Stimulated activated naive CD4-positive, alpha-beta T cell (primary cell): ENCODE data around the gene KRTAP5-2.
"Not testable (repeated sequence)": the region's sequence is repeated elsewhere in the genome, so short reads cannot be mapped to it uniquely, and the experiment has no call there.

Experiments used
- DNase-seq, 6 experiments: peaks; one replicate each; lab custom pipeline; 2025; lab: John Stamatoyannopoulos, UW

KRTAP5-2 gene, protein sequence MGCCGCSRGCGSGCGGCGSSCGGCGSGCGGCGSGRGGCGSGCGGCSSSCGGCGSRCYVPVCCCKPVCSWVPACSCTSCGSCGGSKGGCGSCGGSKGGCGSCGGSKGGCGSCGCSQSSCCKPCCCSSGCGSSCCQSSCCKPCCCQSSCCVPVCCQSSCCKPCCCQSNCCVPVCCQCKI

DNA sequence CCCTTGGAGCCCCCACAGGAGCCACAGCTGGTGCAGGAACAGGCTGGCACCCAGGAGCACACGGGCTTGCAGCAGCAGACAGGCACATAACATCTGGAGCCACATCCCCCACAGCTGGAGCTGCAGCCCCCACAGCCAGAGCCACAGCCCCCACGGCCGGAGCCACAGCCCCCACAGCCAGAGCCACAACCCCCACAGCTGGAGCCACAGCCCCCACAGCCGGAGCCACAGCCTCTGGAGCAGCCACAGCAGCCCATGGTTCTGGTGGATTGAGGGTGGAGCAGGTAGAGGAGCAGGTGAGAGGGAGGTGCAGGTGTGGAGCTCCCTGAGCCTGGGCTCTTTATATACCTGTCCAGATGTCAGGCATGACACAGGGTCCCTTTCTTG is at the start of gene KRTAP5-2:
TSS of gene KRTAP5-2 (minus strand) at position 301 of the 387 bp plus-strand sequence. CDS start at position 257, 44 bp downstream.
- no peak for DNase-seq

DNA sequence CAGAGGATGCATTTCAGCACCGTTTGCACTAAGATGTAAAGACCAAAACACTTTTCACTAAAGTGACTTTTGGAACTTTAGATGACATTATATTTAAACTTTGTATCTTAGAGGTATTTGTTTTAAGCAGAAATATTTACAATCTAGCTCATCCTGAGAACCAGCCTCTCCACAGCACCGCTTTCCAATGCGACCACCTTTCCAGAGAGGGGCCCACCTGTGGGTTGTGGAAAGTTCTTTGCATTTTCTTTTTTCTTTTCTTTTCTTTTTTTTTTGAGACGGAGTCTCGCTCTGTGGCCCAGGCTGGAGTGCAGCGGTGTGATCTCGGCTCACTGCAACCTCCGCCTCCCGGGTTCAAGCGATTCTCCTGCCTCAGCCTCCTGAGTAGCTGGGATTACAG is 48.4 kb upstream of the KRTAP5-2 start:
- DNase-seq, result not testable (repeated sequence)

DNA sequence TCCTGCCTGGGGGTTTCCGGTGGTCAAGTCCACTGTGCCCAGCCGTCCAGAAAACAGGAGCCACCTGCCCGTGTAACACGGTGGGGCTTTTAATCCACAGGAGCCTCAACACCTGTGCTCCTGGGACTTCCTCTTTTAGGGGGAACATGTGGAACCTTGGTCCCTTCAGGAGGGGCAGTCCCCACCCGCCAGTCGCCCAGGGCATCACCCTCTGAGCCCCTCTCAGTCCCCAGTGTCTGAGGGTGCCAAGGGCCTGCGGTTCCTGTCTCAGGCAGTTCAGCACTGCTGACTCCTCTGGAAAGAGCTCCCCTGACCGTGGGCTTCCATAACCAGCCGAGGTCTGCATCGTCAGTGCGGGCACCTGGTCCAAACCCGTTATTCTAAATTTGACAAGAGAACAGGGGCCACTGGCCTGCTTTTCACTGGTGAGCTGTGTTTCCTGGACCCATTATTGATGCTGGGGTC is 47.3 kb upstream of the KRTAP5-2 start:
- DNase-seq, result no peak

DNA sequence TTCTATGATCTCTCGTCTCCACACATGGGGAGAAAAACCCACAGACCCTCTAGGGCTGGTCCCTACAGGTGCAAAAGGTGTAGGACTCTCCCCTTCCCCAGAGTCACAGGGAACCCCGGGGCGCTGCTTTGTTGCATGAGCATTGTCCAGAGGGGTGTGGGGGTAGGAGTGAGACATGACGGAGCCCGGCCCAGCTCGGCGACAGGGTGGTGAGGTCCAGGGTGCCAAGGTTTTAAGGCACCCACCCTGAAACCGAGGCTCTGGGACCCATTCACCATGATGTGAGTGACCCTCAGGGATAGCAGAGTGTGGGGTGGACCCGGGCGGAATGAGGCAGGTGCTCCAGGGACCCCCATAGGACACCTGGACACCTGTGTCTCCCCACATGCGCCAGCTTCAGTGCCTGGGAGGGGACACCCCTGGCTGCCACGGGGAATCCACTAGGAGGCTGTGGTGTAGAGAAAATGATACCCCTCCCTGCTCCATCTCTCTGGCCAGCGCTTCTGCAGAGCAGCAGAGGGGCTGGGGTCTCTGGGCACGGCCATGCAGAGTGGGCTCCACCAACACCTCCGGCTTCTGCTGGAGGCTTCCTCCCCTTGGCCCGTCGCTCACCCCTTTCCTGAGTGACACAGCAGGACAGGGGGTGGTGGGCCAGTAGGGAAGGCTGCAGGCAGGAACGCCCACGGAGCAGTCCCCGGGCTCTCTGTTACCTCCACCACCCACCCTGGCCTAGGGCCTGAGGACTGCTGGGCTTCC is 46.7 kb upstream of the KRTAP5-2 start:
- no peak for DNase-seq

DNA sequence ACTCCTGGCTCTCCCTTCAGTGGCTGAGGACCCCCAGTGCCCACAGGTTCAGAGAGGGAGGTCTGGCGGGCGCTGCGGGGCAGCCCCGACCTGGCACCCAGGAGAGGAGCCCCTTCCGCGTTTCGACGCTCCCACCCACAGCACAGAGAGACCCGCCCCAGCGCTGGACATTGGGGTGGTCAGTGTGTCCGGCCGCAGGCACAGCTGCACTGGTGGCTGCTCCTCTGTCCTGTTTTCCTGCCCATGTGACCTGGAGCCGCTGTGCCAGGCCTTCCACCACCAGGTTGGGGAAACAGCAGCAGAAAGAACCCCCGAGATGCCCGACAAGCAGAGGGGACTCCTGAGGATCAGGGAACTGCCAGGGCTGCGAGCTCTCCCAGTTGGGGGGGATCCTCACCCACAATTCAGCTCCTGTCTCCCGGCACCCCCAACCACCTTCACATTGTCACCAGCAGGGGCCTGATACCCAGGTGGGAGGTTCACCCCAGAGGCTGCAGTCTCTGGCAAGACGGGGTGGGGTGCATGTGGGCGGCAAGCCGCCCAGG is 45.1 kb upstream of the KRTAP5-2 start:
- DNase-seq, result no peak

DNA sequence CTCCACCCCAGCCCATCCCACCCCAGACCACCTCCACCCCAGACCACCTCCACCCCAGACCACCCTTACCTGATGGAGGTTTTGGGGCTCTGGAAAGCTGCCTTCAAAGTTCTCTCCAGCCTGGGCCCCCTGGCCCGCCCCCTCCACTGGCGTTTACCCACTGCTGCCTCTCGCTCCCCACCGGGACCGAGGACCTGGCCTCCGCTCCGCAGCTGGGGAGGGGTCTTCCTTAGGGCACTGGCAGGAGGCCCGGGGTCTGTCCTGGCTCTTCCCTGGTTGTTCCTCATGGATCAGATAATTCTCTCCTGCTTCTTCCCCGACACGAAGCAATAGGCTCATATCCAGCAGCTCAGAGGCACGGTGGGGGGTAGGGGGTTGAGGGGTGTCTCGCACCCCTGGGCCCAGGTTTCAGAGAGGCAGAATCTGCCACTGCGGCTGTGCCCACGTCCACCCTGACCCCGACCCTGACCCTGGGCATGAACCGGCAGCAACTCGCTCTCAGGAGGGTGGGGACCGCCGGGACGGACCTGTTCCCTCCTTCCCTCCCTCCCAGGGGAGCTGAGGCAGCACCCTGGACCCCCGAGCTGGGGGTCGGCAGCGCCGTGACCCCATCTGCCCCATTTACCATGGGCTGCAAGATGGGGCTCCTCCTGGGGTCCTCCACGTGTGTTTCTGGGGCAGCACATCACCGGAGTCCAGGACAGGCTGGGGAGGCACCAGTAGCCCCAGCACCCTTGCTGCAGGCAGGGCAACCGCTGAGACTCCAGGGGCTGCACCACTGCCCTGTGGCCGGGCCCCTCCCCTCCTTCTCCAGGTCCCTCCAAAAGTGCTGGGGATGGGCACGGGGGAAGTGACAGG is 44.4 kb upstream of the KRTAP5-2 start:
- DNase-seq, result no peak

DNA sequence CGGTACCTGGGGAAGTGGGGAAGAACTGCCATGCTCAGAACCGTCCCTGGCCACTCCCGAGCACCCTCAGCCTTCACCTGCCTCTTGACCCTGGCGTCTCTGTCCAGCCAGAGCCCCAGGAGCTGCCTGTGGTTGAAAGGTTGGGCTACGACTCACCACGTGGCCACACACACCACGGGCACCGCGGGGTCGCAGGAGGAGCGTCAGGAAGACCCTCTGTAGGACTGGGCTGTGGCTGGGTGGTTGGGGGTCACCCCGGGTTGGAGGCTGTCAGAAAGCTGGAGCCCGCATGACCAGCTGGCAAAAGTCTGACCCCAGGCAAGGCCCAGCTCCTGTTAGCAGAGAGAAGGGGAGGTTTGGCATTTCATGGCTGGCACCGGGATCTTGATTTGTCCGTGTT is 43.0 kb upstream of the KRTAP5-2 start:
- DNase-seq, result no peak

DNA sequence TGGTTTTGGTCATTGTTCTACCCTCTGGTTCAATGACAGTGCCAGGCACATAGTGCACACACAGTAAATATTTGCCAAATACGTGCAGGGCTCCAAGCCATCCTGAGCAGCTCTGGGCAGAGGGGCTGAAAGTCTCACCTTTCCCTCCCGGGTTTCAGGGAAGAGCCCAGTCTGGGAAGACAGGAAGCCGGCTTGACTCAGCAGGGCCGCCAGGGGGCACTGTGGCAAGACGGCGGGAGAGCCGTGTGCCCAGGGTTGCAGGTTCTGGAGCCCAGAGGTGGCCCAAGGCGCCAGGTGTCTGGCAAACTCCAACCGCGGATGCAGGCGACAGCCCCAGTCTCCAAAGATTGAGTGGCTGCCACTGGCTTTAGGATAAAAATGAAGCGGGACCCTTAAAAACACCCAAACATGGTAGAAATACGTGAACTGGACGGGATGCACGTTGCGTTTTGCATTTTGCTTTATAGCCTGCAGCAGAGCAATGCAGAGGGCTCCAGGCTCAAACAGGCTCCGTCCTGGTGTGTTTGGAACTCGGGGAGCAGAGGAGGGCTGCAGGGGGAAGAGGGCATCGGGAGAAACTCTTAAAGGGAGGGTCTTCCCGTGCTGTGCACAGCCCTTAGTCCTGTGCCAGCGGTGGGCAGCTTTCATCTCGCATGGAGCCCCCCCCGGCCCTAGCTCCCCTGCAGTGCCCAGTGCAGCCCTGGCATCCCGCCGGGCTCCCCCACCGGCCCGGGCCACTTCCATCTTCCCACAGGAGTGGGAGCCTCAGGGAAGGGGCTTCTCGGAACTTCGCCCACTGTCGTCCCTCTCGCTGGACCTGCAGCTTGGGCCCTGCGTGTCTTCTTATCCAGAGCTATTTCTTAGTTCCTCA is 42.2 kb upstream of the KRTAP5-2 start:
- DNase-seq, result peak in 4 of 6 experiments; percentile 5 to 19 (median 13)

DNA sequence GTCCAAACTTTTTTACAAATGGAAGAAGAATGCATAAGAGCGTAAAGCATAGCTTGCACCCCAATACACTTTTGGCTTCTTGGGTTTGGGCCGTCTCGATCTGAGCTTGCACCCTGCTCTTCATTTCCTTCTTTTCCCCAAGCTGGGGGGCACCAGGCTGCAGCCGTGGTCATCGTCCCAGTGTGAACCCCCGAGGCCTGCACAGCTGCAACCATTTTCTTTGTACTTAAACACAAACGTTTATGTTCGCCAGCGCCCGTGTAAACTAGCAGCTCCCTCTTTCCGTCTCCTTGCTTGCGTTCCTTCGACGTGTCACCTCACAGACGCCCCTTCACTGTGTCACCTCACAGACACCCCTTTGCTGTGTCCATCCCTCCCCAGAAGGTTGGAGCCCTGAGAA is 41.6 kb upstream of the KRTAP5-2 start:
- no peak for DNase-seq

DNA sequence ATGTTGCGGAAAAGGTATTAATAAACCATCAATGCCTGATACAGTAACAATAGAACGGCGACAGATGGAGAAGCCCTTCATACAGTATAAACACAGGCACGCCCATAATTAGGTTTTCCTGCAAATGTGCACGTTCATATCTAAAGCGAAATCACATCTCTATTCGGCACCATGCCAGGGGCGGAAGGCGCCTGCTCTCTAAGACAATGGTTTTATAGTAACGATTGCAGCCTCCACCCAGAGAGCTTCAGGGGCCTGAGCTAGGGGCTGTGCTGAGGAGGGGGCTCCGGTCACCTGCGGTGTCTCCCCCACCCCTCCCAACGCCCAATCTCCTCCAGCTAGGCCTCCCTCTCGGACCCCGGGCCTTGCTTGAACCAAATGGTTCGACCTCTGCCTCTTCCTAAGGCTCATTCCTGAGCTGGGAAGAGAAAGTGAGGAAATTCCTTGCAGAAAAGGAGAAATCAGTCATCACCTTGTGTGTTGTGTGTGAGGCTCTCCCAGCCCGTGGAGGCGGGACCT is 41.1 kb upstream of the KRTAP5-2 start:
- no peak for DNase-seq

DNA sequence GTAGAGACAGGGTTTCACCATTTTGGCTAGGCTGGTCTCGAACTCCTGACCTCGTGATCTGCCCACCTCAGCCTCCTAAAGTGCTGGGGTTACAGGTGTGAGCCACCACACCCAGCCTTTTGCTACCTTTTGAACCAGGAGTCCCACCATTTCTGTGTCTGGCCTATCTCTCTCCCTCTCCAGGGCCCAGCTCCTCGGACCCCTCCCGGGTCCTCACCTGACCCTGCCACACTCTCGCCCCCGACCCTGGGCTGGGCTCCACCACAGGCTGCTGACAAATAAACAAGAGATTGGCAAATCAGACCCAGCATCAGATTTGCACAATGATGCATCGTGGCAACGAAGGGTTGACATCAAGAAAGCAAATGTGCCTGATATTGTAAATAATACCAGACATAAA is 40.2 kb upstream of the KRTAP5-2 start:
- no peak for DNase-seq

DNA sequence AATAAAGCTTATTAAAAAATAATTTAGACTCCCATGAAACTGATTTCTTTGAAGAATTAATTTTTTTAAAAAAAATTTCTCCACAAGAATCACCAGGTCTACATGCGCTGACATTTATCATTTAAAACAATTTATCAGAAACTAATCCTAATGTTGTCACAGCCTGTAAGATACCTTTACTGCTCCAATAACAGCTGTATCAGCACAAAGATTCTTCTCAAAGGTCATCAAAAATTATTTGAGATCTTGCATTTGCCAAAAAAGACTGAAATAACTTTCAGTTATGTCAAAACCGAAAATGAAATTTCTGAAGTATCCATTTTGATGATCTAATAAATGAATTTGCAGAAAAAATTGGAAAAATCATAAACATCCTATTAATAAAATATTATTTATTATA is 39.5 kb upstream of the KRTAP5-2 start:
- DNase-seq, result no peak

DNA sequence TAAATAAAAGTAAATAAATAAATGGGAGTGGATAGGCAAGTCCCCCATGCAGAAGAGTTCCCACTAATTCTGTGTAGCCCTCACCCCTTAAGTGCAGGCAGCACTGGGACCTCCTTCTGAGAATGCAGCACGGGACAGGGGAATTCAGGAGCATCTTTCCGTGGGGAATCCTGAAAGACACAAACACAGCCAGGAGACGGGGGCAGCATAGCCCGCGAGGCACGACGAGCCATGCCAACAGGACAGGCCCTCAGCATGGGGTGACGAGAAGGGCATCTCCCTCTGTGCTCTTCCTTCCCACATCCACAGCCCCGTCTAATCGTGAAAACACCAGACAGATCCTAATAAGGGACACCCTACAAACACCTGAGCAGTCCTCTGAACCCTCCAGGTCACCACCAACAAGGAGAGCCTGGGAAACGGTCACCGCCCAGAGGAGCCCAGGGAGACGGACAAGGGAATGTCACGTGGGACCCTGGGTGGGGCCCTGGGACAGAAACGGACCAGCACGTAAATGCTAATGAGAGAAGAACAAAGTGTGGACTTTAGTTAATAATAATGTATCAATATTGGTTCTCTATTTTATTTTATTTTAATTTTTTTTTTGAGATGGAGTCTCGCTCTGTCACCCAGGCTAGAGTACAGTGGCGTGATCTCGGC is 38.3 kb upstream of the KRTAP5-2 start:
- no peak for DNase-seq

DNA sequence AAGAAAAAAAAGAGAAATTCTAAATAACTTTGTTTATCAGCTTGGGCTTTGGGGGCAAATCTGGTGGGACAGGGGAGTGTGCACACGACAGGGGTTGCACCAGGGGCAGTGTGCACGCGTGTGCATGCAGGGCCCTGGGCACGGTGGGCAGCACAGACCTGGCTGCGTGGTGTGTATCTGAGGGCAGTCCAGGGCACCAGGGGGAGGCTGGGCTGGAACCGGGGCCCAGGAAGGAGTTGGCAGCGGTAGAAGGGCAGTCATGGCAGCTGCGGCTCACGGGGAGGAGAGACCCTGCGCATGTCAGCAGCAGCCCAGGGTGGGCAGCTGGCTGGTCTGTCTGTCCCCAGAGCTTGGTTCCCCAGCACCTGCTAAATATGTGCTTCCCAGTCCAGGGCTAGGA is 35.8 kb upstream of the KRTAP5-2 start:
- no peak for DNase-seq

DNA sequence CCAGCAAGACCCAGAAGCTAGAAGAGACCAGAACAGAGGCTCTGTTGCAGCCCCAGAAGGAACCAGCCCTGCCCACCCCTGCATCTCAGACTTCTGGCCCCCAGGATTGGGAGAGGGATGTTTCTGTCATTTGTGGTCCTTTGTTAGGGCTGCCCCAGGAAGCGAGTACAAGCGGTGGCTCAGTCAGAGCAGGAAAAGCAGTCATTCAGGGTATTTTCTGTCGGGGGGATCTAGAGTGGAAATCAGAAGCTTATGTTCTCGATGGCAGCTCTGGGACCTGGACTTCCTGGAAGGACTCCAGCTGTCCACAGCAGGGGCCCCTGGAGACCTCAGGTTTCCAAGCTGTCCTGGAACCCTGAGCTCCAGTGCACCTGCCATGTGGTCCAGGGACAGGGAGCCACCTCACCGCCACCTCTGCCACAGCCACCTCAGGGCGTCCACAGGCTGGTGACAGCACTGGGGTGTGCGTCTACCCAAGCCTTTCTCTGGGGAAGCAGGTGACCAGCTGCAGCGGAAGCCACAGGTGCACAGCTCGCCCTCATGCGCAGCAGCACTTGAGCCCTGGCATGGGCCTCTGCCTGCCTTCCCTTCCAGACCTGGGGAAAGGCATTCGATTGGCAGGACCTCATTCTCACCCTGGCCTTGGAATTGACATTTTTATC is 34.1 kb upstream of the KRTAP5-2 start:
- DNase-seq, result no peak

DNA sequence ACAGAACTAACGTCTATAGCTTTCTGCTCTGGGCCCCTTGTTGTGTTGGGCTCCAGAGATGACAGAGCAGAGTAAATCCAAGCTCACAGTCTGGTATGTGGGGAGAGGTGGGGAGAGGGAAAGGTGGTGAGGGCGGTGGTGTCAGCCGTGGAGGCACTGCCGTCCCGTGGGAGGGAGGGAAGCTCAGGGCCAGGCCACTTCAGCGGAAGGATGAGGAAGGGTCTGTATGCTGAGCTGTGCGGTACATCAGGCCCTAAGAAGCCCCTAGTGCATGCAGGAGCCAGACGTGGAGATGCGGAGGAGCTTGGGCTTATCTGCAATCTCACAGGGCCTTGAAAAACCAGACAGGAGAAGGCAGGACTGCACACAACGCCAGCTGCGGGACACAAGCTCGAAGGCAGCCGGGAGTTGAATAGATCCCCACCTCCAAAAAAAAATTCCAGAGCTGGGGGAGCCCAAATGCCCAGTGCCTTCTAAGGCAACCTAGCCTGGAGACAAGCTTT is 33.0 kb upstream of the KRTAP5-2 start:
- no peak for DNase-seq

DNA sequence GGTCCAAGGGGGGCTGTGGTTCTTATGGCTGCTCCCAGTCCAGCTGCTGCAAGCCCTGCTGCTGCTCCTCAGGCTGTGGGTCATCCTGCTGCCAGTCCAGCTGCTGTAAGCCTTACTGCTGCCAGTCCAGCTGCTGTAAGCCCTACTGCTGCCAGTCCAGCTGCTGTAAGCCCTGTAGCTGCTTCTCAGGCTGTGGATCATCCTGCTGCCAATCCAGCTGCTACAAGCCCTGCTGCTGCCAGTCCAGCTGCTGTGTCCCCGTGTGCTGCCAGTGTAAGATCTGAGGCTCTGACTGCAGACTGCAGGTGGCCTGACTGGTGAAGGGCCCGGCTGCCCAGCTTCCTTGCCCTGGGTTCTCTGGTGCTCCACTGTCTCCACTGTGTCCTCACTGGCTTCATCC is 32.2 kb upstream of the KRTAP5-2 start:
- DNase-seq, result no peak

DNA sequence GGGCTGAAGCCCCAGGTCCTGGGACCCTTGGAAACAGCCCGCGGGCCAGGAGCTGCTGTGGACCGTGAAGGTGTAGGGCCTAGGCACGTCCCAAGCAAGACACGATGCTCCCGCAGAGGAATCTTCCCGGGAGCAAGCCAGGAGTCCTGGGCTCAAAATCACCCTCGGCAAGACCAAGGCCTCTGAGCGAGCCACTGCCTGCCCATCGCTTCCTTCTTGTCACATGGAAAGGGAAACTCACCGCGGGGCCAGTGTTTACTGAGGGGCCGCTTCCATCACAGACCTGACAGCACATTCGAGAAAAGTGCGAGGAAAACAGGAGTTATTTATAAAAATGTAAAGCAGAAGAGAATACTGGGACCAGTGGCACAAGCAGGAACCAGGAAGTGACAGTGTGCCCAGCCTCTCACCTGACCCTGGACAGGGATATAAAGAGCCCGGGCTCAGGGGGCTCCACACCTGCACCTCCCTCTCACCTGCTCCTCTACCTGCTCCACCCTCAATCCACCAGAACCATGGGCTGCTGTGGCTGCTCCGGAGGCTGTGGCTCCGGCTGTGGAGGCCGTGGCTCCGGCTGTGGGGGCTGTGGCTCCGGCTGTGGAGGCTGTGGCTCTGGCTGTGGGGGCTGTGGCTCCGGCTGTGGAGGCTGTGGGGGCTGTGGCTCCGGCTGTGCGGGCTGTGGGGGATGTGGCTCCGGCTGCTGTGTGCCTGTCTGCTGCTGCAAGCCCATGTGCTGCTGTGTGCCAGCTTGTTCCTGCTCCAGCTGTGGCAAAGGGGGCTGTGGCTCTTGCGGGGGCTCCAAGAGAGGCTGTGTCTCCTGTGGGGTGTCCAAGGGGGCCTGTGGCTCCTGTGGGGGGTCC is 31.5 kb upstream of the KRTAP5-2 start, which contains the start of gene KRTAP5-5:
TSS of gene KRTAP5-5 (plus strand) at position 450 of the 860 bp plus-strand sequence. CDS start at position 516, 66 bp downstream.
- DNase-seq, result no peak
